Stimulated activated CD8-positive, alpha-beta memory T cell treated with anti-CD3 and anti-CD28 coated beads, Interleukin-2, amount 100 ng/mL, for 1 hour (primary cell): ENCODE results near the gene HEPACAM.
"Not testable (repeated sequence)": the region's sequence is repeated elsewhere in the genome, so short reads cannot be mapped to it uniquely, and the experiment has no call there.

ENCODE experiments used
- DNase-seq, 2 donors: peaks; one replicate each; pipeline ENCODE4 v3.0.0-alpha.2; 2020; ENCODE audit warnings: low read depth in 2 of 2

The HEPACAM gene, protein sequence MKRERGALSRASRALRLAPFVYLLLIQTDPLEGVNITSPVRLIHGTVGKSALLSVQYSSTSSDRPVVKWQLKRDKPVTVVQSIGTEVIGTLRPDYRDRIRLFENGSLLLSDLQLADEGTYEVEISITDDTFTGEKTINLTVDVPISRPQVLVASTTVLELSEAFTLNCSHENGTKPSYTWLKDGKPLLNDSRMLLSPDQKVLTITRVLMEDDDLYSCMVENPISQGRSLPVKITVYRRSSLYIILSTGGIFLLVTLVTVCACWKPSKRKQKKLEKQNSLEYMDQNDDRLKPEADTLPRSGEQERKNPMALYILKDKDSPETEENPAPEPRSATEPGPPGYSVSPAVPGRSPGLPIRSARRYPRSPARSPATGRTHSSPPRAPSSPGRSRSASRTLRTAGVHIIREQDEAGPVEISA

DNA sequence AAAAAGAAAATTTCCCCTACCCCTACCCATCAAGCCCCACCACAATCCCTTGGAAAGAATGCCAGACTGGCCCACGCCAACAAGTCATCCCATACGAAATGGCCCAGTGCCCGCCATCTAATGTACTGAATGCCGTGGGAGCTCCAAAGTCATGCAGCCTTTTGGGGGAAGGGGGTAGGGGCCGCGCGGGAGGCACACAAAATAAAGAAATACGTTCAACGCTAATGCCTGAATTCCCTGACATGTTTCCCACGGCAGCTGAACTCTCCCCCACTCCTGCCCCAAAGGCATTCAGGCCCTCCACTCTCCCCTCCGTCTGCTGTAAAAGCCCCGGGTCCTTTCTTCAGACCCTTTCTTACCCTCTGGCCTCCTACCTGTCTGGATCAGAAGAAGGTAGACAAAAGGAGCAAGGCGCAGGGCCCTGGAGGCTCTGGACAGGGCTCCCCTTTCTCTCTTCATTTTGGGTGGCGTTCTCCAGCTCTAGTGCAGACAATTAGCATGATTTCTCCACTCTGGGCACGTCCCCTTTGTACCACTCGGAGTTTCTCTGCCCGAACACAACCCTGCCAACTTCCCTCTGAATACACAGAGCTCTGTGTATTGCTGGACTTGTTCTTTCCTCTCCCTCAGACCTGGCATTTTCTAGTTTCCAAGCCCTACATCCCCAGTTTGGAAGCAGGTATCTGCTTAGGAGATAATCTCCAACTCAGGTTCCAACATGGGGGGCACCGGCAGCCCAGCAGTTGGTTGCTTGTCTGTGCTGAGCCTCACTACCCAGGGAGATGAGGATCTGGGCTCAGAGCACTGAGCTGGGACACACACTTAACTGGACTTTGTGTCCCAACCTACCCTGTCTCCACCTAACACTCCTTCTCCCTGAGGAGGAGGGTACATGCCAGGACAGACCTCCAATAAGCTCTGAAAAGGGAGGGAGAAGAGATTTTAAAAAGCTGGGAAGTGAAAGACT lies at the start of gene HEPACAM:
TSS of gene HEPACAM (minus strand) at position 500 of the 967 bp plus-strand sequence. CDS start at position 459, 41 bp downstream.
- no peak for DNase-seq

DNA sequence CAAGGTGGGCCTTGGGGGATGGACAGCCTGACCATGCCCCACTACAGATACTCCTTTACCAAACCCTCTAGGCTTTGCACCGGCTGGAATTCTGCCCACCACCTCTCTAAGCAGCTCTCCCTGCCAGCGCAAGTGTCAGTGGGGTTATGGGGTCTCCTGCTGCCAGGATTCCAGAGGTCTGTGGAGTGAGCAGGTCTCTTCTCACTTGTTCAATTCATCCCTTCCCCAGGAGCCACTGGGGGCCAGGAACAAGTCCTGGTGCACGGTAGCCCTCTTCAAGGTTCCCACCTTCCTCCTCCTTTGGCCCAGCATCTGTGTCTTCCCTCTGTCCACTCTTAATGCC lies 48.6 kb upstream of the HEPACAM start:
- no peak for DNase-seq

DNA sequence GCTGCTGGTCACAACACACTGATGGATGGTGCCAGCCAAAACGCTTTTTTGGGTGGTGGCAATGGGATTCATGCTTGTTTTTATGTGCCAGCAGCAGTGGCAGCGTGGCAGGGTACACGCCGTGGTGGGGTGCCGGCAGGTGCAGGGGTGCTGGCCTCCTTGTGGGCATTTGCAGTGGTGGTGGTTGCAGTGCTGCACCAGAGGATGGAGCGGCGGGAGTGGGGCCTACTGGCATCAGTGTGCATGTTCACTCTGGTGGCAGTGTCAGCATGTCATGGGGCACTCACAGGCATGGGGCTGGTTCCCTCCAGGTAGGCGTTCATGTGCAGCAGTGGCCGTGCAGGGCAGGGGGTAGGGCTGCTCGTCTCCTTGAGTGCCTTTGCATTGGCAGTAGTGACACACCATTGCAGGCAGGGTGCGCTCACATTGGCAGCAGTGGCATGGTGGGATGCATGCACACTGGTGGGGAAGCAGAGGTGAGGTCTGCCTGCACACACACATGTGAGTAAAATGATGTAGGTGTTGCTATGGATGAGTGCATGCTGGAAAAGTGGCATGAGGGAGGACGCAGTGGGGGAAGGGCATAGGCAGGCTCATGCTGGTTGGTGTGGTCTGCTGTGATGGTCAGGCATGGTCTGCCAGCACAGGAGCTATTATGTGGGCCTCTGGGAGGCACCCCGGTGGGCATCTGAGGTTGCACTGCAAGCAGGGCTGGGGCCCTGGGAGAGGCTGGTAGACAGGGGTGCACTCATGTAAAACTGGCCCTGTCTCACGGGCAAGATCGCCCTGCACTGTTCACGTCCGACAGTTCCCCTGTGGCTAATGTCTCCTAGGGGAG lies 48.0 kb upstream of the HEPACAM start:
- no peak for DNase-seq

DNA sequence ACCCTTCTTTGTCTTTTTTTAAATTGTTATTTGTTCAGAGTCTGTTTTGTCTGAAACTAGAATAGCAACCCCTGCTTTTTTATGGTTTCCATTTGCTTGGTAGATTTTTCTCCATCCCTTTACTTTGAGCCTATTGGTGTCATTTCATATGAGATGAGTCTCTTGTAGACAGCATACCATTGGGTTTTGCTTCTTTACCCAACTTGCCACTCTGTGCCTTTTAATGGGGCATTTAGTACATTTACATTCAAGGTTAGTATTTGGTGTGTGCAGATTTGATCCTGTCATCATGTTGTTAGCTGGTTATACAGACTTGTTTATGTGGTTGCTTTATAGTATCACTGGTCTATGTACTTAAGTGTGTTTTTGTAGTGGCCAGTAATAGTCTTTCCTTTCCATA lies 46.2 kb upstream of the HEPACAM start:
- DNase-seq = no peak

DNA sequence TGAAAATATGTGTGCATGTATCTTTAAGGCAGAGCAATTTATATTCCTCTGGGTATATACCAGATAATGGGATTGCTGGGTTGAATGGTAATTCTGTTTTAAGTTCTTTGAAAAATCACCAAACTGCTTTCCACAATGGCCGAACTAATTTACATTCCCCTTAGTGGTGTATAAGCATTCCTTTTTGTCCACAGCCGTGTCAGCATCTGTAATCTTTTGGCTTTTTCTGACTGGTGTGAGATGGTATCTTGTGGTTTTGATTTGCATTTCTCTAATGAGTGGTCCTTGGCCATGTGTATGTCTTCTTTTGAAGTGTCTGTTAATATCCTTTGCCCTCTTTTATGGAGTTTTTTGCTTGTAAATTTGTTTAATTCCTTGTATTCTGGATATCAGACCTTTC lies 42.5 kb upstream of the HEPACAM start:
- no peak for DNase-seq

DNA sequence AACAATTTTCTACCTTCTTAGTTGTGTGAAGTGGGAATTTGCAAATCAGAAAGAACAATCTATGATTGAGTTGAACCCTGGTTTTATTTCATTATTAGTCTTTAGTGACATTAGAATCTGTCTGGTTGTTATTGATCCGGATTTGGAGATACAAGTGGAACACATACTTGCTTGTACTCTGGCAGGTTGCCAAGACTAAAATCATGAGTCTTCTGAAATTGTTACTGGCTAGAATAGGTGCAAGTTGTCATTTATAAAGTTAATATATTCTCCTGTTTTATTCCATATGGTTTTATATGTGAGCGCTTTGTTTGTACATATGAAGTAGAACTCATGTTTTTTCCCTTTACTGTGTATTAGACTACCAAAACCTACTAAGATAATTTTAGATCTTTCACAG lies 41.2 kb upstream of the HEPACAM start:
- no peak for DNase-seq

DNA sequence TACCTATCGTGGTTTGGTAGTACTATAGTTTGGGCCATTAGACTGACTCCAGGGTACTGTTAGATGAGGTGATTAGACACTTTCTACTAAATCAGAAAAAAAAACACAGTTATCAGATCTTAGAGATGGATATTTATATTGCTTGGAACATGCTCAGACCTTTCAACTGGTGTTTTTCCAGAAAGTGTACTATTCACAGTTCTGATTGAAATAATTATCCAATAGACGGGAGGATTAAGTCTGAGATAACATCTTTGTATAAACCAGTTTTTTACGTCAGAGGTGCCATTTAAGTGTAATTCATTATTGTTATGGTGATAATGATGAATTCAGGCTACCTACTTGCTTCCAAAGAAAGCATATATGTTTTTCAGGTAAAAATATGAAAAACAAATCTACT lies 40.7 kb upstream of the HEPACAM start:
- no peak for DNase-seq

DNA sequence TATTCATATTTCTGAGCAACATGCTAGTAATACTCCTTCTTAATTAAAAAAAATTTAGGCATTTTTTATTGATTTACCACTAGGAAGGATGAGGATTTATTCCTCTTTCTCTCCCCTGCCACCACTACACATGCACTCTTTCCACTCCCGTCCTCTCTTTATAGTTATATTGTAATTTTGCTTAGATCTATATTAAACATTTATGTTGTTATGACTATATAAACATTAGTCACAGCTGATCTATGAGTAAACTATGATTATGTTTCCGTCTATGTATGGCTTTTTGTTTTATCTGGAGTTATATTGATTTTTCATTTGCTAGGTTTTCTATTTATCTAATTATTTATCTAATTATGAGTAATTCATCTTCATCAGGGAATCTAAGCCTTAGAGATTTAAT lies 36.0 kb upstream of the HEPACAM start:
- no peak for DNase-seq

DNA sequence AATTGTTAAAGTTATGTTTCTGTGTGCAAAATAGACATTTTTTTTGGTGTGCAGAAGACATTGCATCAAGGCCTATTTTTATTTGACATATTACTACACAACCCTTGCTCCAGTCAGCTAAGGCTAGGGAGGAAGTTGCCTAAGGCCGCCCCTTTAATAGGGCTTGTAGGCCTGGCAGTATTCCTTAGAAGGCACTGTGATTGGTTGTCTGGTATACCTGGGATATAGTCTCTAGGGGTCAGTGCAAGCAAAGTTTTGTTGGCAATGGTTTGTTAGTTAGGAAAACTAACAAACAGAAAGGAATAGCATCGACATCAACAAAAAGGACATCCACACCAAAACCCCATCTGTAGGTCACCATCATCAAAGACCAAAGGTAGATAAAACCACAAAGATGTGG lies 35.1 kb upstream of the HEPACAM start:
- no peak for DNase-seq

DNA sequence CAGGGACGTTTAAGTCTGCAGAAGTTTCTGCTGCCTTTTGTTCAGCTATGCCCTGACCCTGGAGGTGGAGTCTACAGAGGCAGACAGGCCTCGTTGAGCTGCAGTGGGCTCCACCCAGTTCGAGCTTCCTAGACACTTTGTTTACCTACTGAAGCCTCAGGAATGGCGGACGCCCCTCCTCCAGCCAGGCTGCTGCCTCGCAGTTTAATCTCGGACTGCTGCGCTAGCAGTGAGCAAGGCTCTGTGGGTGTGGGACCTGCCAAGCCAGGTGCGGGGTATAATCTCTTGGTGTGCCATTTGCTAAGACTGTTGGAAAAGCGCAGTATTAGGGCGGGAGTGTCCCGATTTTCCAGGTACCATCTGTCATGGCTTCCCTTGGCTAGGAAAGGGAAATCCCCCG lies 32.4 kb upstream of the HEPACAM start:
- not testable (repeated sequence) for DNase-seq

DNA sequence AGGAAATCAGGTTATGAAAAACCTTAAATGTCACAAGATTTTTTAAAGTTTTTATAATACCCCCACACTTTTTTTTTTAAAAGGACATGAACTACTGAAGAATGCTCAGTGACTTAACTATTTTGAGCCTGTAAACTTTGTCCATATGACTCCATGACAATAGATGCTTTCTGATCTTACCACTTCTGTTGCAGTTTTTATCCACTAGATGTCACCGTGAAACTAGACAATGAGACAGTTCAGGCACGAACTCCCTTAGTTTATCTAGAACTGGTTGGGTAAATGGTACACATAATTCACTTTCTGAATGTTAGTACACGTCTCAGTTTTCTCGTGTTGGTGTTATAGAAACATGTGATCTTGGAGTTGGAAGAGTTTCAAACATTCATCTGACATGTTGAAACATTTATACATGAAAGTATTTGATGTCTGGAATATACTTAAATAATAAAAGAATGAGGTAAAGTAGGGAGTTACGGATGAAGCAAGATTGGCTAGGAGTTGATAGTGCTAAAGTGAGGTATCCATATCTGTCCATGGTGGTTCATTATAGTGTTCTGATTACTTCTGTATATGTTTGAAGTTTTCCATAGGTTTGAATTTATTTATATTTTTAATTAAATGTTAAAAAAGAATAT lies 26.2 kb upstream of the HEPACAM start:
- DNase-seq = no peak

DNA sequence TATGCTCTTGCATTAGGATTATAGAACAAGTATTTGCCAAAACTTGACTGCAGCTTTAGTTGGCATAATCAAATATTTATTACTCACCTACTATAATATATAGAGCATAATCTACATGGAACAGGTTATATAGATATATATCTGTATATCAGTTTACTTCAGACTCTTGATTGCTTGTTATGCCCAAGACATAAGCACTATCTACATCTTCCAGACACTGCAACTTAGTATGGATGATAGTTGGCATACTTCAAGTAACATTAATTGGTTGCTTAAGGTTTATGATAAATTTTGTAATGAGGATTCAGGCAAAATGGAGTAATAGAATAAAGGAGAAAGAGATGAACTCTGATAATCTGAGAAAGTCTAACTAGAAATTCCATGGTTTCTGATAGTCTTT lies 19.2 kb upstream of the HEPACAM start:
- no peak for DNase-seq

DNA sequence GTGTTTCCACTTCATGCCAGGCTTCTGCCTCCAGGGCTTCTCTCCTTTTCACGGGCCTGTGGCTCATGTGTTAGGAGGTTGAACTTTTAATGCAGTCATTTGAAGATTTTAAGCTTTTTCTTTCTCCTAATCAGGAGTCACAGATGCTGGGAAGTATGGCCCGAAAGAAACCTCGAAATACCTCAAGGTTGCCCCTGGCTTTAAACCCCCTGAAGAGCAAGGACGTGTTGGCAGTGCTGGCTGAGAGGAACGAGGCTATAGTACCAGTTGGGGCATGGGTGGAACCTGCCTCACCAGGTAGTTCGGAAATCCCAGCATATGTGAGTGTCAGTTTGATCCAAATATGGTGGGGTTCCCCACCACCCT lies 18.7 kb upstream of the HEPACAM start:
- no peak for DNase-seq

DNA sequence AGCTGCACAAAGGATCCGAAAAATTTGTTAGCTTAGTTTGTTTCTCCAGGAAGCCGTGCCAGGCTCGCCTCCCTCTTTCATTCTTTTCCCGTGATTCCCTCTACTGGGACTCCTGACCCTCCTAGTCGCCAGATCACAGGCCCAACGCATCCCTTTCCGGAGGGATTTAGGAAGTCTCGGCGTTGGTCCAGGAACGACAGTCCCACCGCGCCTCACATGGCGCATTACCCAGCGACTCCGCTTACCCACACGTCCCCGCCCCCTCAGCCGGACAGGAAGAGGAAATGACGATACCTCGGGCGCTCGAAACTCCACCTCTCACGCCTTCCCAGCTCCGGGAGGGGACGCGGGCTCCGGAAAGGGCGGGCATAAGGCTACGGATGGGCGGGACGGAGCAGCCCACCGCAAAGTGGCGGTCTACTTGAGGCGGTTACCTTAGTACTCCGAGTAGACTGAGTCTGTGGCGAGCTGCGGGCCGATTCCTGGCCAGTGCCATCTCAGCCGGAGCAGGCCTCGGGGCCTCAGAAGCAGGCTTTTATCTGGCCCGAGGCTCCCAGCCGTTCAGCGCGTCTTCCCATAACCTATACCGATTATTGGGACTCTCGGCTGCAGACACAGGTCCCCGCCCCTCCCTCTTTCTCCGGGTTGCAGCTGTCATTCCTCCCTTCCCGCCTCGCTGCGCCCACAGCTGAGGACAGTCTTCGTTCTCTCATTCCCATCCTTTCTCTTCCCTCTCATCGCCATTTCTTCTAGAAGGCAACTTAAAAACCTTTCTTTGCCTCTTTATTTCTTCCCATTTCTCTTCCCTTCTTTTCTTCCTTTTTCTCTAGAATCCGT lies 18.1 kb upstream of the HEPACAM start, which contains the start of gene CCDC15:
TSS of gene CCDC15 (plus strand) at position 450 of the 837 bp plus-strand sequence. CDS start 531 bp downstream, outside the sequence.
- DNase-seq = peak; percentile 87 to 92

DNA sequence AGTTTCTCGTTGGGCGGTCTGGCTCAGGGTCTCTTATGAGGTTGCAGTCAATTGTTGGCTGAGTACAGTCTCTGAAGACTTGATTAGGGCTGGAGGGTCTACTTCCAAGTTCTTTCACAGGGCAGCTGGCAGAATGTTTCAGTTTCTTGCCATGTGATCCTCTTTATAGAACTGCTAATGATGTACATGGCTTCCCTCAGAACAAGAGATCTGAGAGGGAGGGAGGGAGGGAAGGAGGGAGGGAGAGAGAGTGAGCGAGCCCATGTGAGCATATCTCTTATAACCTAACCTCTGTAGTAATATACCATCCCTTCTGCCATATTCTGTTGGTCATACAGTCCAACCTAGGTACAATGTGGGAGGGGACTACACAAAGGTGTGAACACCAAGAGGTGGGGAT lies 15.5 kb upstream of the HEPACAM start:
- DNase-seq = no peak

DNA sequence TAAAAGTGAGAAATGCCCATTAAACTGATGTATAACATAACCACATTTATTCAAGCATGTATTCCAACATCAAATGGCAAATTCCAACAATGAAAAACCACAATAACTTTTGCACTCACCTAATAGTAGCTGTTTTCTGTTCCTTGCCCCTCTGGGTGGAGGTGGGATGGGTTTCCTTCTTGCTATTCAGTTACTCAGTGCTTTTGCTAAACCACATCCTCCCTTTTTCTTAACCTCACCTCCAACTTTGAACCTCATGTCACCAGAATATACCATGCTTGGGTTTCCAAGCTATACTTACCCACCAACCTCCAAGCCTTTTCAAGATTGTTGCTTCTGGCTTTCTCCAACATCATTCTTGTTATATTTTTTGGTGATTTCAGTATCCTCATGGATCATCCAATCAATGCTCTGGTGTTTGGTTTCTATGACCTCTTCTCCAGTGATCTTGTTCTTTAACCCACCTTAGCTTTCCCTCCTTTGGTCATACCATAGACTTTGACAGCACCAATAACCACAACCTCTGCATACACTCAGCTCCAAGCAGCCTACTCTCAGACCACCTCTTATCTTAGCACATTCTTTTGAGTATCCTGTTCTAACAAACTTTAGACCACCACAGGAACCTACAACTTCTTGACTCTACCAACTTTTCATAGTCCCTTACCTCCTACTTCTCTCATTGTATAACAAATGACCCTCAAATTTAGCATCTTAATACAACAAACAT lies 14.9 kb upstream of the HEPACAM start:
- no peak for DNase-seq

DNA sequence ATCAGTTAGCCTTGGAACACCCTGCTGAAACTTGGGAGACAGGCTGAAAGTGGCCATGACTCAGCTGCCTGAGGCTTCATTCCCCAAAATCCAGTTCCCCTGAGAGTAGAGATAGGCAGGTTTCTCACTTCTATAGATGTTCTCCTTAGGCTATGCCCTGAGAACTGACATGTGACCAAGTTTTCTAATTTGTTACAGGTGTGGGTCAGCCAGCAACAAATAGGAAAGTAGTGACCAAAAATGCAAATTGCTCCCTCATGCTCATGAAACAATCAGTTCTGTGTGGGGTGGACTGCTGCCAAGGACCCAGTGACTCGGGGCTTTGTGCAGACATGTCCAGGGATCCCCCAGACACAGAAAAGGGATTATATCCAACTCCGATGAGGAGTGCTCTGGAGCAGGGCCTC lies 10.9 kb upstream of the HEPACAM start:
- DNase-seq = no peak

DNA sequence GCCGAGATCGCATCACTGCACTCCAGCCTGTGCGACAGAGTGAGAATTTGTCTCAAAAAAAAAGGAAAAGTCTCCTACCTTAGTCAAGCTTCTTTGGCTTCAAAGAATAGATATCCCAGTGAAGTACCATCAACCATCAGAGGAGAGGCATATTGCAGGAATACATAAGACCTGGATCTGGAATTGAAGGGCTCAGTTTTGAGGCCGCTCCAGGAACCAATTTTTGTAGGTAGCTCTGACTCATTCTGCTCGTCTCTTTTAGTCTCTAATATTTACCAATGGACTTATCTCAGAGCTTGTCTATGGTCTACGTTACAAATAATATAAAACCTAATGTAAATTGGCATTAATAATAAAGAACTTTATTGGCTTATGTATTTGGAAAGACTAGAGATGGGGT lies 10.0 kb upstream of the HEPACAM start:
- DNase-seq = no peak

DNA sequence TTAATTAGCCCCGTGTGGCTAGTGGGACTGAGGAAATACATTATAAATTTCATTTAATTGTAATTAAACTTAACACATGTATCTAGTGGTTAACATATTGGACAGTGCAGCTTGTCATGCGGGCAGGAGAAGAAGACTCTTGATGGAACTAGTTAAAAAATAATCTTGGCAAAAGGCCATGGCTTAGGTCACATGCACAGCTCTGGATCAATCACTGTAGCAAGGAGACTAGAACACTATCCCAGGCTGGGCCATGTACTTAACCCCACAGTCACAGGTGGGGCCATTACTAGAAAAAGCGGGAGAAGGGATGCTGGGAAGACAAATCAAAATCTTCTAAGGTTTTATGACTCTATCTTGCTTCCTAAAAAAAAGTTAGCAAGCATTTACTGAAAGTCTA lies 8.7 kb upstream of the HEPACAM start:
- no peak for DNase-seq

DNA sequence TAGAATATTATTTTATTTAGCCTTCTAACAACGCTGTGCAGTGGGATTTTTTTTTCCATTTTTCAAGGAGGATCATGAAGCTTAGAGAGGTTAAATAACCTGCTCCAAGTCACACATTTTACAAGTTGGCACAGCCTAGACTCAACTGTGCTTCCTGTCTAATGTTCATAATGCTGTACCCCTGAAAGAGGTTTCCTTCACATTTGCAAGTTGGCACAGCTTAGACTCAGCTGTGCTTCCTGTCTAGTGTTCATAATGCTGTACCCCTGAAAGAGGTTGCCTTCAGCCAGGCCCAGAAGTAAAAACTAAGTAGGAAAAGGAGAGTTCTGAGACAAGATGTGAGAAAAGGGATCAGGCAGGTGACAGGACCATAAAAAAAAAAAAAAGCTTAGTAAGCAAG lies 7.9 kb upstream of the HEPACAM start:
- no peak for DNase-seq
